HL-60 (cell line): ENCODE results near the gene TADA2B.

Experiments used
- GABPA ChIP-seq: IDR thresholded peaks from 2 replicates; pipeline ENCODE4 v1.6.1; 2012; ENCODE audit warnings: low read depth
- POLR2AphosphoS5 ChIP-seq: IDR thresholded peaks from 2 replicates; pipeline ENCODE4 v1.6.1; 2012; ENCODE audit warnings: low read depth
- REST ChIP-seq: IDR thresholded peaks from 2 replicates; pipeline ENCODE4 v1.6.1; 2012; ENCODE audit warnings: low read depth; ENCODE audit not compliant: insufficient replicate concordance
- TF ChIP-seq, protein P1 (sequence below): IDR thresholded peaks from one replicate; pipeline ENCODE4 v1.5.1; 2011; ENCODE audit warnings: low read length, control low read depth, inconsistent platforms; ENCODE audit not compliant: insufficient read depth

DNA sequence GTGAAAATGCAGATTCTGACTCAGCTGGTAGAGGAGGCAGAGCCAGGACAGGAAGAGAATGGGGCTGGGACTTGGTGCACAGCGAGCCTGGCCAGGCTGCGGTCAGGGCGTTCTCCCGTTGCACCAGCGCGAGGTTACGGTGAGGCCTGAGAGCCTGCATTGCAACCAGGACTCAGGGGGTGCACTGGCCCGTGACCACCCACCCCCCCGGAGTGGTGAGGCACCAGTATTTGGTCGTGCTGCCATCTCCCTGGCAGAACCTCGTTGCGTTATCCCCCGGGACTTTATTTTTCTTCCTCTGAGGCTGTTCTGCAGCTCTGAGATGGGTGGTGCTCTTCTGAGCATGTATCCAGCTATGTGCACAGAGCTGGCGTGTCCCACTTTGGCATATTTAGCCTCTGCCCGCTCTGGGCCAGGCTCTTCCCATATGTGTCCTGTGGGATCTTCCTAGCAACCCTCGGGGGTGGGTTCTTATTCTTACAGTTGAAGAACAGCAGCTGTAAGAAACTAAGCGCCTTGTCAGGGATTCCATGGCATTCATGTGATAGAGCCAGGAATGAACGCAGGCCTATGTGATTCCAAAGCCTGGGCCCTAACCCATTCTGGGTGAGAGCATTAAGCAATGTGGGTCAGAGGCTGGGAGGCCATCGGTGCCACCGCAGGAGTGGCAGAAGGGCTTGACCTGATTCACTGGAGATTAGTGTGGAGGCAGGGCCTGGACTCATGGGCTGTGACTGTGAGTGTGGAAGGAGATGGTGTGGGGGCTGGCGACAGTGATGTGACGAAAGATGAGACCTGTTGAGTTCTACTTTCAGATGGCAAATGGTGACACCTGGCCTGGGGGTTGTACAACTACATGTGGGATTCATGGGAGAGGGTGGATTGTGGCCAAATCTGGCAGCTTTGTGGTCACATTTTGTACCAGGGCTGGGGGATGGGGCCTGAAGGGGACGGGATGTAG is 3.1 kb downstream of the TADA2B start:
- TF ChIP-seq POLR2AphosphoS5 (no peak), GABPA (no peak), REST (no peak)
- TF ChIP-seq, protein P1, sequence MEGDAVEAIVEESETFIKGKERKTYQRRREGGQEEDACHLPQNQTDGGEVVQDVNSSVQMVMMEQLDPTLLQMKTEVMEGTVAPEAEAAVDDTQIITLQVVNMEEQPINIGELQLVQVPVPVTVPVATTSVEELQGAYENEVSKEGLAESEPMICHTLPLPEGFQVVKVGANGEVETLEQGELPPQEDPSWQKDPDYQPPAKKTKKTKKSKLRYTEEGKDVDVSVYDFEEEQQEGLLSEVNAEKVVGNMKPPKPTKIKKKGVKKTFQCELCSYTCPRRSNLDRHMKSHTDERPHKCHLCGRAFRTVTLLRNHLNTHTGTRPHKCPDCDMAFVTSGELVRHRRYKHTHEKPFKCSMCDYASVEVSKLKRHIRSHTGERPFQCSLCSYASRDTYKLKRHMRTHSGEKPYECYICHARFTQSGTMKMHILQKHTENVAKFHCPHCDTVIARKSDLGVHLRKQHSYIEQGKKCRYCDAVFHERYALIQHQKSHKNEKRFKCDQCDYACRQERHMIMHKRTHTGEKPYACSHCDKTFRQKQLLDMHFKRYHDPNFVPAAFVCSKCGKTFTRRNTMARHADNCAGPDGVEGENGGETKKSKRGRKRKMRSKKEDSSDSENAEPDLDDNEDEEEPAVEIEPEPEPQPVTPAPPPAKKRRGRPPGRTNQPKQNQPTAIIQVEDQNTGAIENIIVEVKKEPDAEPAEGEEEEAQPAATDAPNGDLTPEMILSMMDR: no peak
